H9 (cell line): ENCODE data around the gene RPS26. TPM values are rescaled to one million over a fixed set of nuclear protein-coding genes. Genes with fewer than 3 reads are reported as not detected.

Experiments used
- DNase-seq: peaks from one replicate; pipeline ENCODE4 v3.0.0-alpha.2; 2017
- H2AFZ ChIP-seq: one replicate; pipeline ENCODE4 v1.6.1; 2013; ENCODE audit warnings: mild to moderate bottlenecking, low read length, control low read depth, moderate library complexity
- H2AK5ac ChIP-seq: 2 replicates; pipeline ENCODE4 v1.6.1; 2013; ENCODE audit warnings: low read length, control low read depth, mixed read lengths; ENCODE audit not compliant: insufficient read length
- H2BK120ac ChIP-seq: one replicate; pipeline ENCODE4 v1.6.1; 2013; ENCODE audit warnings: low read depth, mild to moderate bottlenecking, low read length, control low read depth, inconsistent platforms; ENCODE audit not compliant: poor library complexity, severe bottlenecking
- H2BK12ac ChIP-seq: 2 replicates; pipeline ENCODE4 v1.6.1; 2013; ENCODE audit warnings: low read length, control low read depth, mixed read lengths, low read depth; ENCODE audit not compliant: insufficient read length
- H2BK15ac ChIP-seq: 2 replicates; pipeline ENCODE4 v1.6.1; 2013; ENCODE audit warnings: low read depth, low read length, control low read depth
- H2BK20ac ChIP-seq: one replicate; pipeline ENCODE4 v1.6.1; 2013; ENCODE audit warnings: low read depth, mild to moderate bottlenecking, low read length, control low read depth, inconsistent platforms; ENCODE audit not compliant: poor library complexity, severe bottlenecking
- H2BK5ac ChIP-seq: 2 replicates; pipeline ENCODE4 v1.6.1; 2013; ENCODE audit warnings: low read length, control low read depth, mixed read lengths; ENCODE audit not compliant: insufficient read length
- H3K14ac ChIP-seq: 2 replicates; pipeline ENCODE4 v1.6.1; 2013; ENCODE audit warnings: low read length, control low read depth; ENCODE audit not compliant: insufficient read depth
- H3K18ac ChIP-seq: 2 replicates; pipeline ENCODE4 v1.6.1; 2013; ENCODE audit warnings: low read depth, mild to moderate bottlenecking, mixed read lengths, low read length, control low read depth; ENCODE audit not compliant: insufficient read length
- H3K23ac ChIP-seq: 2 replicates; pipeline ENCODE4 v1.6.1; 2013; ENCODE audit warnings: low read length, control low read depth, mixed read lengths, low read depth; ENCODE audit not compliant: insufficient read length
- H3K23me2 ChIP-seq: 2 replicates; pipeline ENCODE4 v1.6.1; 2013; ENCODE audit warnings: low read depth, mild to moderate bottlenecking, mixed read lengths, low read length, control low read depth; ENCODE audit not compliant: insufficient read length, poor library complexity, severe bottlenecking
- H3K27ac ChIP-seq: 2 replicates; pipeline ENCODE4 v1.5.1; 2013; ENCODE audit warnings: low read length, control low read depth, mixed read lengths, low read depth; ENCODE audit not compliant: insufficient read length
- H3K27me3 ChIP-seq: 2 replicates; pipeline ENCODE4 v1.6.1; 2013; ENCODE audit warnings: low read length, control low read depth, inconsistent platforms; ENCODE audit not compliant: insufficient read depth
- H3K4ac ChIP-seq: 2 replicates; pipeline ENCODE4 v1.6.1; 2013; ENCODE audit warnings: low read depth, mild to moderate bottlenecking, control low read depth, inconsistent platforms, low read length, moderate library complexity
- H3K4me1 ChIP-seq: 2 replicates; pipeline ENCODE4 v1.6.1; 2013; ENCODE audit warnings: low read length, control low read depth, inconsistent platforms; ENCODE audit not compliant: insufficient read depth
- H3K4me2 ChIP-seq: 2 replicates; pipeline ENCODE4 v1.6.1; 2013; ENCODE audit warnings: low read length, control low read depth, mixed read lengths; ENCODE audit not compliant: insufficient read length, insufficient read depth
- H3K56ac ChIP-seq: 2 replicates; pipeline ENCODE4 v1.6.1; 2013; ENCODE audit warnings: low read depth, mild to moderate bottlenecking, mixed read lengths, low read length, control low read depth; ENCODE audit not compliant: insufficient read length
- H3K79me1 ChIP-seq: 2 replicates; pipeline ENCODE4 v1.6.1; 2013; ENCODE audit warnings: low read depth, mild to moderate bottlenecking, moderate library complexity, low read length, control low read depth, inconsistent platforms; ENCODE audit not compliant: insufficient read depth, poor library complexity, severe bottlenecking
- H3K79me2 ChIP-seq: 2 replicates; pipeline ENCODE4 v1.6.1; 2013; ENCODE audit warnings: low read length, control low read depth, inconsistent platforms; ENCODE audit not compliant: insufficient read depth
- H3K9ac ChIP-seq: 2 replicates; pipeline ENCODE4 v1.6.1; 2013; ENCODE audit warnings: low read length, control low read depth, mixed read lengths; ENCODE audit not compliant: insufficient read length; ENCODE audit errors: extremely low read depth
- H3K9me3 ChIP-seq: one replicate; pipeline ENCODE4 v1.6.1; 2013; ENCODE audit warnings: low read depth, low read length, inconsistent platforms; ENCODE audit not compliant: control insufficient read depth
- H3T11ph ChIP-seq: one replicate; pipeline ENCODE4 v1.6.1; 2013; ENCODE audit warnings: mild to moderate bottlenecking, low read length, control low read depth, inconsistent platforms
- H4K20me1 ChIP-seq: one replicate; pipeline ENCODE4 v1.6.1; 2013; ENCODE audit not compliant: control insufficient read depth, insufficient read length, insufficient read depth
- H4K5ac ChIP-seq: 2 replicates; pipeline ENCODE4 v1.6.1; 2013; ENCODE audit warnings: low read depth, mild to moderate bottlenecking, mixed read lengths, low read length, control low read depth; ENCODE audit not compliant: insufficient read length
- H4K8ac ChIP-seq: replicated peaks from 2 replicates; pipeline ENCODE4 v1.6.1; 2013; ENCODE audit warnings: low read length, control low read depth, mixed read lengths, low read depth; ENCODE audit not compliant: insufficient read length
- H4K91ac ChIP-seq: 2 replicates; pipeline ENCODE4 v1.6.1; 2013; ENCODE audit warnings: low read depth, mild to moderate bottlenecking, moderate library complexity, mixed read lengths, low read length, control low read depth; ENCODE audit not compliant: insufficient read length
- H3K27ac Mint-ChIP-seq, 3 experiments: 2 replicates in 2 of 3; 3 replicates in 1 of 3; pipeline ENCODE4 v1.8.0; 2020 to 2021; ENCODE audit warnings: mixed read lengths in 3 of 3, mild to moderate bottlenecking in 1 of 3, moderate library complexity in 1 of 3
- H3K27me3 Mint-ChIP-seq: 2 replicates; pipeline ENCODE4 v1.8.0; 2021; ENCODE audit warnings: low read depth, mild to moderate bottlenecking, moderate library complexity, mixed read lengths
- H3K36me3 Mint-ChIP-seq, 3 experiments: 2 replicates in 2 of 3; 3 replicates in 1 of 3; pipeline ENCODE4 v1.8.0; 2020 to 2021; ENCODE audit warnings: low read depth in 3 of 3, mixed read lengths in 3 of 3; ENCODE audit not compliant: insufficient read depth in 1 of 3
- H3K4me1 Mint-ChIP-seq, 2 experiments: 2 replicates each; pipeline ENCODE4 v1.8.0; 2020; ENCODE audit warnings: mixed read lengths in 2 of 2
- H3K4me3 Mint-ChIP-seq, 2 experiments: 2 replicates in 1 of 2; 3 replicates in 1 of 2; pipeline ENCODE4 v1.8.0; 2020 to 2021; ENCODE audit warnings: mild to moderate bottlenecking in 2 of 2, mixed read lengths in 2 of 2, moderate library complexity in 1 of 2
- H3K9me3 Mint-ChIP-seq, 2 experiments: 2 replicates in 1 of 2; 3 replicates in 1 of 2; pipeline ENCODE4 v1.8.0; 2020; ENCODE audit warnings: mild to moderate bottlenecking in 2 of 2, mixed read lengths in 2 of 2, moderate library complexity in 1 of 2
- WGBS: extraction: QIAGEN DNeasy Blood & Tissue Kit; methylation state at CpG from one replicate; pipeline ENCODE4 v1.1.7; 2013; ENCODE audit warnings: missing lambda C conversion rate, low lambda C conversion rate, mixed read lengths; ENCODE audit not compliant: insufficient read length; ENCODE audit errors: extremely low coverage; 5-methylcytosine and 5-hydroxymethylcytosine counted together
- total RNA-seq: library from RNA; stranded (reverse); gene quantifications from 2 replicates; pipeline ENCODE4 v1.2.1, GENCODE V29; 2021
- TF ChIP-seq, protein P1 (sequence below): fragments of 200-600 bp; sonication (generic); conservative IDR thresholded peaks from 3 replicates; pipeline ENCODE4 v1.8.0; 2021; ENCODE audit warnings: antibody characterized with exemption, mild to moderate bottlenecking

Gene RPS26
- total RNA-seq, 1 experiment from 2014 or later: 51.9 TPM

DNA sequence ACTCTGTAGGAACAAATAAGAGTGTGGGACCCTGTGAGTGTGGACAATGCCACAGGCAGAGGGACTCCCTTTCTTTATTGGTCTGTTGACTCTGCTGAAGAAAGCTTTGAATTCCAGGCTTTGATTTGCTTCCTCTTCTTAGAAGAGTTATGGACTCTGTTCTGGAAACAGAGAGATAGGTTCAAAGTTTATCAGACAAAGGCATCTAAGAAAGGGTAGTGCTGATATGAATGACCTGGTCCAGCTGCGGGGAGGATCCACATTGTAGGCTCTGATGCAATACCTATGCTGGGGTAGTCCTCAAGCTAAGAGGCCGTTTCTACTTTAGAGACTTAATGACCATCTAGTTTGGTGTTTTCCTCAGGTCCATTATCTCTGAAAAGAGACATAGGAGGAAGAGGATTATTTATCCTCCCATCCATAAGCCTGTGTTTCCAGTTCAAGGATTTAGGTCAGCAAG, 31.6 kb upstream of the RPS26 start:
- peaks cover 2 to 11% (median 5%) of the 10 kb centered on the region in 3 experiments; a peak in 6 of 7 replicates for H3K36me3 Mint-ChIP-seq
- H2AFZ ChIP-seq: no peak overlapping the region
- no peak overlapping the region for H2BK12ac ChIP-seq
- no peaks in the 10 kb centered on the region for H3K9me3 Mint-ChIP-seq
- no peak overlapping the region for H3T11ph ChIP-seq
- H2BK20ac ChIP-seq: no peak overlapping the region
- no peak overlapping the region for H3K18ac ChIP-seq
- no peak overlapping the region for H3K9ac ChIP-seq
- no CpG with 5 or more reads among the region's 2 CpGs for WGBS
- no peaks in the 10 kb centered on the region for H3K9me3 ChIP-seq
- no peak overlapping the region for H2BK15ac ChIP-seq
- no peak overlapping the region for H4K91ac ChIP-seq
- H4K8ac ChIP-seq: no peak overlapping the region
- no peaks in the 10 kb centered on the region for H4K20me1 ChIP-seq
- no peak overlapping the region for H3K4me2 ChIP-seq
- no peak overlapping the region for H2BK5ac ChIP-seq
- no peak overlapping the region for H3K56ac ChIP-seq
- H3K4ac ChIP-seq: no peak overlapping the region
- peak overlapping the region in 1 of 3 experiments; percentile 35; a peak in 3 of 7 replicates for H3K27ac Mint-ChIP-seq
- H3K27me3 ChIP-seq: no peaks in the 10 kb centered on the region
- H3K14ac ChIP-seq: no peak overlapping the region
- H3K4me3 Mint-ChIP-seq: no peak overlapping the region; a peak in 1 of 5 replicates
- H3K27ac ChIP-seq: no peak overlapping the region
- peaks cover 8 to 15% of the 10 kb centered on the region in 2 experiments for H3K4me1 Mint-ChIP-seq
- no peak overlapping the region for H2BK120ac ChIP-seq
- no peaks in the 10 kb centered on the region for H3K27me3 Mint-ChIP-seq
- no peak for DNase-seq
- H3K4me1 ChIP-seq: no peaks in the 10 kb centered on the region
- no peak overlapping the region for H3K23ac ChIP-seq
- H2AK5ac ChIP-seq: no peak overlapping the region
- no peak overlapping the region for H4K5ac ChIP-seq
- no peaks in the 10 kb centered on the region for H3K79me1 ChIP-seq
- peaks cover 7% of the 10 kb centered on the region for H3K23me2 ChIP-seq
- TF ChIP-seq, protein P1, sequence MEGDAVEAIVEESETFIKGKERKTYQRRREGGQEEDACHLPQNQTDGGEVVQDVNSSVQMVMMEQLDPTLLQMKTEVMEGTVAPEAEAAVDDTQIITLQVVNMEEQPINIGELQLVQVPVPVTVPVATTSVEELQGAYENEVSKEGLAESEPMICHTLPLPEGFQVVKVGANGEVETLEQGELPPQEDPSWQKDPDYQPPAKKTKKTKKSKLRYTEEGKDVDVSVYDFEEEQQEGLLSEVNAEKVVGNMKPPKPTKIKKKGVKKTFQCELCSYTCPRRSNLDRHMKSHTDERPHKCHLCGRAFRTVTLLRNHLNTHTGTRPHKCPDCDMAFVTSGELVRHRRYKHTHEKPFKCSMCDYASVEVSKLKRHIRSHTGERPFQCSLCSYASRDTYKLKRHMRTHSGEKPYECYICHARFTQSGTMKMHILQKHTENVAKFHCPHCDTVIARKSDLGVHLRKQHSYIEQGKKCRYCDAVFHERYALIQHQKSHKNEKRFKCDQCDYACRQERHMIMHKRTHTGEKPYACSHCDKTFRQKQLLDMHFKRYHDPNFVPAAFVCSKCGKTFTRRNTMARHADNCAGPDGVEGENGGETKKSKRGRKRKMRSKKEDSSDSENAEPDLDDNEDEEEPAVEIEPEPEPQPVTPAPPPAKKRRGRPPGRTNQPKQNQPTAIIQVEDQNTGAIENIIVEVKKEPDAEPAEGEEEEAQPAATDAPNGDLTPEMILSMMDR: no peak
- H3K79me2 ChIP-seq: no peaks in the 10 kb centered on the region
